HepG2 (cell line): ENCODE results near the gene GDA. TPM values are rescaled to one million over a fixed set of nuclear protein-coding genes. Genes with fewer than 3 reads are reported as not detected.

ENCODE experiments used
- ATAC-seq: fragments of 200-7000 bp; cut with Tn5 transposase; 3 replicates; pipeline ENCODE4 v1.9.1; 2020; ENCODE audit warnings: mild to moderate bottlenecking, moderate library complexity
- BruUV-seq: library from RNA; stranded (reverse); fragments of 400-500 nt; replicated peaks from 2 replicates; lab custom pipeline; 2021; lab: Mats Ljungman, UMichigan
- CTCF ChIA-PET: fragments of 300-600 bp; formaldehyde crosslinking; extraction: SDS; loops from one replicate; lab custom pipeline; 2021; ENCODE audit warnings: low total read pairs, inconsistent platforms, low intra/inter-chr PET ratio; lab: Yijun Ruan, JAX
- POLR2A ChIA-PET: fragments of 350-600 bp; sonication (Branson Sonifier 250); formaldehyde crosslinking; loops from one replicate; lab custom pipeline; 2020; ENCODE audit warnings: antibody characterized with exemption, inconsistent platforms; lab: Yijun Ruan, JAX
- DNase-seq: peaks from one replicate; pipeline ENCODE4 v3.0.0-alpha.2; 2015; ENCODE audit warnings: low spot score
- FAIRE-seq: peaks from 3 replicates; lab custom pipeline; 2011; peaks lifted over from hg19 to GRCh38; lab: Jason Lieb, UNC
- H2AFZ ChIP-seq: one replicate; pipeline ENCODE4 v1.6.1; 2011; ENCODE audit warnings: low read length, inconsistent platforms
- H3K27ac ChIP-seq: fragments of 300-600 bp; 3 replicates; pipeline ENCODE4 v1.8.0; 2011; ENCODE audit warnings: mixed run types, mild to moderate bottlenecking, mixed read lengths, low read length, inconsistent platforms; ENCODE audit not compliant: insufficient read depth; ENCODE audit errors: extremely low read length
- H3K27me3 ChIP-seq, 2 experiments: fragments of 200-600 bp in 1 of 2; 2 replicates in 1 of 2; 3 replicates in 1 of 2; pipeline versions ENCODE4 v1.6.0 to v1.8.0; 2011; ENCODE audit warnings: low read length in 2 of 2, mild to moderate bottlenecking in 2 of 2, moderate library complexity in 2 of 2, inconsistent platforms in 1 of 2; ENCODE audit not compliant: insufficient read depth in 2 of 2, control insufficient read depth in 1 of 2
- H3K36me3 ChIP-seq, 2 experiments: fragments of 200-600 bp in 1 of 2; replicated peaks in 1 of 2; 2 replicates in 1 of 2; 3 replicates in 1 of 2; pipeline versions ENCODE4 v1.5.1 to v1.8.0; 2011; ENCODE audit warnings: low read length in 2 of 2, inconsistent platforms in 1 of 2; ENCODE audit not compliant: insufficient read depth in 2 of 2, control insufficient read depth in 1 of 2
- H3K4me1 ChIP-seq: 2 replicates; pipeline ENCODE4 v1.5.1; 2012; ENCODE audit warnings: low read length, inconsistent platforms; ENCODE audit not compliant: insufficient read depth
- H3K4me2 ChIP-seq: 2 replicates; pipeline ENCODE4 v1.6.0; 2011; ENCODE audit warnings: low read depth, low read length, inconsistent platforms
- H3K4me3 ChIP-seq, 3 experiments: fragments of 200-600 bp in 1 of 3; sonication (generic), shearing (Covaris generic) in 1 of 3; replicated peaks in 1 of 3; 2 replicates each; pipeline ENCODE4 v1.5.1; 2011 to 2016; ENCODE audit warnings: low read length in 3 of 3, inconsistent platforms in 2 of 3, low read depth in 2 of 3, mild to moderate bottlenecking in 2 of 3, control low read depth in 1 of 3, mixed read lengths in 1 of 3; ENCODE audit not compliant: insufficient read depth in 1 of 3
- H3K79me2 ChIP-seq: one replicate; pipeline ENCODE4 v1.6.1; 2011; ENCODE audit warnings: low read length, inconsistent platforms; ENCODE audit not compliant: insufficient read depth
- H3K9ac ChIP-seq: 2 replicates; pipeline ENCODE4 v1.6.0; 2011; ENCODE audit warnings: mild to moderate bottlenecking, low read depth, low read length, inconsistent platforms; ENCODE audit not compliant: insufficient read depth
- H3K9me3 ChIP-seq: 2 replicates; pipeline ENCODE4 v1.5.1; 2012; ENCODE audit warnings: mild to moderate bottlenecking, low read length
- H4K20me1 ChIP-seq: 2 replicates; pipeline ENCODE4 v1.6.0; 2011; ENCODE audit warnings: inconsistent platforms, mild to moderate bottlenecking, low read length, moderate library complexity; ENCODE audit not compliant: insufficient read depth
- DR1 ChIP-seq: sonication (generic); formaldehyde crosslinking; IDR thresholded peaks from 2 replicates; pipeline ENCODE4 v1.8.0; 2021; ENCODE audit warnings: mild to moderate bottlenecking, missing genetic modification reagents, inconsistent platforms
- EEA1 ChIP-seq: sonication (generic); formaldehyde crosslinking; IDR thresholded peaks from 2 replicates; pipeline ENCODE4 v1.5.1; 2020; ENCODE audit warnings: mild to moderate bottlenecking, missing genetic modification reagents, borderline replicate concordance
- KDM5A ChIP-seq: fragments of 200-600 bp; sonication (generic); IDR thresholded peaks from 2 replicates; pipeline ENCODE4 v1.7.0; 2018; ENCODE audit warnings: antibody characterized with exemption, mild to moderate bottlenecking, low read length, borderline replicate concordance
- MLX ChIP-seq: IDR thresholded peaks from 2 replicates; pipeline ENCODE4 v1.6.1; 2016
- POLR2A ChIP-seq, 2 experiments: IDR thresholded peaks; 2 replicates each; pipeline ENCODE4 v1.6.1; 2011; ENCODE audit warnings: low read depth in 2 of 2, low read length in 2 of 2, mild to moderate bottlenecking in 1 of 2, moderate library complexity in 1 of 2; ENCODE audit not compliant: insufficient read depth in 1 of 2
- SMARCE1 ChIP-seq: fragments of 450-650 bp; IDR thresholded peaks from 2 replicates; pipeline ENCODE4 v1.6.1; 2017; ENCODE audit warnings: borderline replicate concordance
- SOX13 ChIP-seq, 3 experiments: fragments of 450-650 bp in 1 of 3; sonication (generic) in 1 of 3; formaldehyde crosslinking in 1 of 3; IDR thresholded peaks in 2 of 3; conservative IDR thresholded peaks in 1 of 3; 2 replicates each; pipeline versions ENCODE4 v1.5.0 to v1.6.1; 2016 to 2020; ENCODE audit warnings: antibody characterized with exemption in 1 of 3, mild to moderate bottlenecking in 1 of 3, missing compliant biosample characterization in 1 of 3, missing genetic modification reagents in 1 of 3, moderate library complexity in 1 of 3
- ZNF142 ChIP-seq: sonication (generic); formaldehyde crosslinking; IDR thresholded peaks from 2 replicates; pipeline ENCODE4 v1.4.0; 2020; ENCODE audit warnings: missing genetic modification reagents
- ZNF329 ChIP-seq: sonication (generic); formaldehyde crosslinking; IDR thresholded peaks from 2 replicates; pipeline ENCODE4 v1.9.0; 2021; ENCODE audit warnings: low read depth, mild to moderate bottlenecking, missing genetic modification reagents
- ZNF550 ChIP-seq: sonication (generic); formaldehyde crosslinking; IDR thresholded peaks from 2 replicates; pipeline ENCODE4 v1.4.0; 2020; ENCODE audit warnings: mild to moderate bottlenecking, missing genetic modification reagents, borderline replicate concordance
- ZNF558 ChIP-seq: sonication (generic); formaldehyde crosslinking; IDR thresholded peaks from 2 replicates; pipeline ENCODE4 v1.9.0; 2022; ENCODE audit warnings: mild to moderate bottlenecking, missing genetic modification reagents, borderline replicate concordance
- ZNF768 ChIP-seq: sonication (generic); formaldehyde crosslinking; IDR thresholded peaks from 2 replicates; pipeline ENCODE4 v1.4.0; 2020; ENCODE audit warnings: missing genetic modification reagents
- WGBS: methylation state at CpG from one replicate; pipeline ENCODE4 v1.1.6; 2017; ENCODE audit warnings: low lambda C conversion rate; 5-methylcytosine and 5-hydroxymethylcytosine counted together
- in situ Hi-C: cut with HindIII; loops from 2 replicates; pipeline ENCODE4 v1.10.0; 2017; ENCODE audit warnings: low pct_unique_long_range_greater_than_20kb; ENCODE audit not compliant: extremely low pct_ligation_motif_present
- intact Hi-C: fragments of 100-400 bp; cut with micrococcal nuclease; formaldehyde crosslinking; loops from one replicate; pipeline ENCODE4 v1.10.0; 2022; ENCODE audit not compliant: unreplicated experiment
- polyA plus RNA-seq, 8 experiments: library from polyadenylated mRNA; depleted of rRNA in 3 of 8; stranded (reverse) in 7 of 8; unstranded in 1 of 8; fragments of >200 nt; fragmentation: Illumina TruSeq in 4 of 8; extraction: Trizol in 4 of 8; gene quantifications; 2 replicates each; pipeline versions ENCODE4 v1.2.1 to v1.2.3, GENCODE V29; 2011 to 2016; ENCODE audit warnings: low read depth in 4 of 8, missing spikeins in 1 of 8, mixed read lengths in 1 of 8; ENCODE audit not compliant: insufficient read depth in 1 of 8
- total RNA-seq, 5 experiments: library from RNA; depleted of rRNA; stranded (reverse); fragments of >200 nt; fragmentation: Illumina TruSeq; extraction: Trizol; gene quantifications; 2 replicates each; pipeline ENCODE4 v1.2.3, GENCODE V29; 2016; ENCODE audit warnings: low read depth in 1 of 5

The GDA gene
- total and polyA plus RNA-seq, 2 of the 13 experiments (the other 11 are each of a cell fraction or from before 2014, with no cell fraction given): 0.15 to 0.99 TPM

GRCh38 chr9:72160446-72161123 is 11.3 kb downstream of the GDA start:
- no peak for DNase-seq
- CTCF ChIA-PET: no interaction called here

GRCh38 chr9:72165326-72165725 is 16.1 kb downstream of the GDA start:
- Histone ChIP-seq H3K36me3 (no peaks in the 10 kb centered on the region), H3K4me2 (no peak overlapping the region), H3K79me2 (no peaks in the 10 kb centered on the region), H3K4me3 (no peak overlapping the region), H3K9me3 (no peaks in the 10 kb centered on the region), H2AFZ (no peak overlapping the region), H3K27ac (no peak overlapping the region), H4K20me1 (no peaks in the 10 kb centered on the region), H3K9ac (no peak overlapping the region), H3K4me1 (no peaks in the 10 kb centered on the region), H3K27me3 (no peaks in the 10 kb centered on the region)
- DNase-seq (no peak), ATAC-seq (no peak), FAIRE-seq (no peak)
- POLR2A ChIA-PET: no interaction called here
- 74% methylated on average over 7 of the region's 7 CpGs for WGBS
- CTCF ChIA-PET: no interaction called here
- in situ Hi-C loops: no loop called here
- intact Hi-C loops: no loop called here
- no TSS peak for BruUV-seq
- TF ChIP-seq ZNF329 (CRISPR knock-in tag) (no peak), EEA1 (CRISPR knock-in tag) (no peak), ZNF768 (no peak), ZNF550 (CRISPR knock-in tag) (no peak), SMARCE1 (no peak), KDM5A (no peak), ZNF558 (CRISPR knock-in tag) (no peak), ZNF142 (CRISPR knock-in tag) (no peak), DR1 (CRISPR knock-in tag) (no peak)

More at GRCh38 chr9:72160446-72161123, 11.3 kb downstream of the GDA start:
- Histone ChIP-seq H3K4me2 (no peak overlapping the region), H3K9ac (no peak overlapping the region), H3K36me3 (no peaks in the 10 kb centered on the region), H4K20me1 (no peaks in the 10 kb centered on the region), H2AFZ (no peak overlapping the region), H3K4me3 (no peak overlapping the region), H3K4me1 (peaks cover 2% of the 10 kb centered on the region), H3K27me3 (no peaks in the 10 kb centered on the region), H3K79me2 (no peaks in the 10 kb centered on the region), H3K27ac (no peak overlapping the region)
- POLR2A ChIA-PET: no interaction called here
- FAIRE-seq: no peak
- intact Hi-C loops: no loop called here
- no TSS peak for BruUV-seq
- 40% methylated on average over 6 of the region's 6 CpGs for WGBS
- no peak for TF ChIP-seq POLR2A (IDR thresholded peaks at IDR 0.05; ENCODE audit: insufficient read depth in 1 of 2, low read depth in 2 of 2, low read length in 2 of 2)
- TF ChIP-seq MLX (CRISPR knock-in tag): no peak
- no peak for TF ChIP-seq SOX13 (IDR thresholded peaks at IDR 0.05)
- peak in 1 of 2 experiments; percentile 13; a peak in 1 of 4 replicates for TF ChIP-seq SOX13 (CRISPR knock-in tag; conservative IDR thresholded peaks at IDR 0.05 in 1 of 2, IDR thresholded peaks at IDR 0.05 in 1 of 2)
- TF ChIP-seq, all 625 proteins: peak for 1
- no peak for ATAC-seq
- in situ Hi-C loops: no loop called here
- H3K9me3 ChIP-seq: no peaks in the 10 kb centered on the region
